Left renal cortex interstitium (tissue), 4 donors: ENCODE results near the gene EEIG1. TPM values are rescaled to one million over a fixed set of nuclear protein-coding genes. Genes with fewer than 3 reads are reported as not detected.
A peak's percentile ranks its signal among the peaks of the same experiment; 100 is the strongest.
"Not testable (repeated sequence)": the region's sequence is repeated elsewhere in the genome, so short reads cannot be mapped to it uniquely, and the experiment has no call there.

Experiments used
- DNase-seq, 4 donors: peaks; one replicate each; pipeline ENCODE4 v3.0.0-alpha.2; 2013; ENCODE audit warnings: low read depth in 4 of 4, low spot score in 2 of 4, missing footprints in 1 of 4
- polyA plus RNA-seq, 4 donors: library from polyadenylated mRNA; unstranded; fragments of 120-200 nt; gene quantifications; one replicate each; pipeline ENCODE4 v1.2.1, GENCODE V29; 2013; ENCODE audit not compliant: insufficient read length in 4 of 4

Gene EEIG1
- polyA plus RNA-seq = 10 to 100 TPM; 34.0 to 46.4 (median 38.3) TPM

- DNase-seq = peak; percentile 82 to 94 (median 88)
Measured at GRCh38 chr9:127980706-127981558, at the start of gene EEIG1. Gene EEIG1 (minus strand): TSS chr9:127980989. CDS start chr9:127980137, 852 bp downstream.

DNA sequence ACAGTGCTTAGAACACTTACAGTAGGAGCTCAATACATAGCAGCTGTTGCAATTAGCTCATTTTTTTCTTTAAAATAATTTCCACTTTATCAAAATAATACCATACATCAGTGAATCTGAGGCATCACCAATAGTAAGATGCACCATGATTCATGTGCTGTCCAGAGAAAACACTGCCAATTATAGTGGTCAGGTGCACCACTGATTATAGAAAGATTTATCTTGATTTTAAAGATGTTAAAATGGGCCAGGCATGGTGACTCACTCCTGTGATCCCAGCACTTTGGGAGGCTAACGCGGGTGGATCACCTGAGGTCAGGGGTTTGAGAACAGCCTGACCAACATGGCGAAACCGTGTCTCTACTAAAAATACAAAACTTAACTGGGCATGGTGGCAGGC, 46.9 kb upstream of the EEIG1 start:
- no peak for DNase-seq

DNA sequence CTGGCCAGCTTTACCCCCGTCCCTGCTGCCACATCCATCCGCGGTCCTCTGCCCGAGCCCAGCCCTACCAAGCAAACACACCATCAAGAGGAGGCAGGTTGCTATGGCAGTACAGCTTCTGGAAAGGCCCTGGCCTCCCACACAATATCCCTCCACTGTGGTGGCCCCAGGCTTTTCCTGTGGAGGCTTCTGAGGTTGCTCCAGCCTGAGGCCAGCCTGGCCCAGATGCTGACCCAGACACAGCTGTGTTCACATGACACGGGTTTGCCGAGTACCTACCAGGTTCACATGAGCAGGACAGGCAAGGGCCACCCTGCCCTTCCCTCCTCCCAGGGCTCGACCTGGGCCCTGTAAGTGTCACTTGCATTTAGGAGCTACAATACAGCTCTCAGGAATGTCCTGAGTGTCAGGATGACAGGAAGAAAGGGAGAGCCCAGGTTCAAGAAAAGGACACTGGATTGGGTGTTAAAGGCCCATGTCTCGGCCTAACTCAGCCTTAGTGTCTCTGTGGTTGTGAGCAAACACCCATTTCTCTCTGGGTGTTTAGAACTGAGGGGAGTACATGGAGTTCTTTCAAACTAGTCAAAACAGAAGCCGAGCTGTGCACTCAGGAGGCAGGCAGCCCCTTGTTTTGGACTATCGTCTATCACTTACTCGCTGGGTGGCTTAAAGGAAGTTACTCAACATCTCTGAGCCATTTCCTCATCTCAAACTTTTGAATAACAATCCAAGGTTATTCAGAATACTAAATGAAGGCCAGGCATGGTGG, 46.2 kb upstream of the EEIG1 start:
- no peak for DNase-seq

- DNase-seq = no peak
Measured at GRCh38 chr9:128026255-128026772, 45.5 kb upstream of the EEIG1 start.

DNA sequence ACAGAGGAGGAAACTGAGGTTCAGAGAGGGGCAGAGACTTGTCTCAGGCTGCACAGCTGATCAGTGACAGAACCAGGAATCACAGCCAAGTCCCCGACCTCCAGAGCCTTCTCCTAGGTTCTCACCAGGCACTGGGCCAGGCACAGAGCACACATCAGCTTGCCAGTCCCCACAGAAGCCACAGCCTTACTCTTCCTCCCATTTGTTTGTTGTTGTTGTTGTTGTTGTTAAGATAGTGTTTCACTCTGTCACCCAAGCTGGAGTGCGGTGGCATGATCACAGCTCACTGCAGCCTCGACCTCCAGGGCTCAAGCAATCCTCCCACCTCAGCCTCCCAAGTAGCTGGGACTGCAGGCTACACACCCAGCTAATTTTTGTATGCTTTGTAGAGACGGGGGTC, 44.9 kb upstream of the EEIG1 start:
- DNase-seq = no peak

DNA sequence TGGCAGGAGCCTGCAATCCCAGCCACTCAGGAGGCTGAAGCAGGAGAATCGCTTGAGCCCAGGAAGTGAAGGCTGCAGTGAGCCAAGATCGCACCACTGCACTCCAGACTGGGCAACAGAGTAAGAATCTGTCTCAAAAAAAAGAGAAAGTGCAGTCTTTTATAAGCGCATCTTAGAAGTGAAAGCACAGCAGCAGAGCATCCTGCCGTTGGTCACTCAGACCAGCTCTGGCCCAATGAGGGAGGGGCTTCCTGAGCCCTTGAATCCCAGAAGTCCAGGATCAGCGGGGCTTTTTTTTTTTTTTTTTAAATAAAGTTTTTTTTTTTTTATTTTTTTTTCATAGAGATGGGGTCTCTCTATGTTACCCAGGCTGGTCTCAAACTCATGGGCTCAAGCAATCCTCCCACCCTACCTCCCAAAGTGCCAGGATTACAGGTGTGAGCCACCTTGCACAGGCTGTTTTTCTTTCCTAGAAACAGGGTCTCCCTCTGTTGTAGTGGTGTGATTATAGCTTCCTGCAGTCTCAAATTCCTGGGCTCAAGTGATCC, 44.0 kb upstream of the EEIG1 start:
- no peak for DNase-seq

- not testable (repeated sequence) for DNase-seq
Measured at GRCh38 chr9:128023671-128024070, 42.9 kb upstream of the EEIG1 start.

GRCh38 chr9:128022886-128023285, 42.1 kb upstream of the EEIG1 start:
- DNase-seq = no peak

DNA sequence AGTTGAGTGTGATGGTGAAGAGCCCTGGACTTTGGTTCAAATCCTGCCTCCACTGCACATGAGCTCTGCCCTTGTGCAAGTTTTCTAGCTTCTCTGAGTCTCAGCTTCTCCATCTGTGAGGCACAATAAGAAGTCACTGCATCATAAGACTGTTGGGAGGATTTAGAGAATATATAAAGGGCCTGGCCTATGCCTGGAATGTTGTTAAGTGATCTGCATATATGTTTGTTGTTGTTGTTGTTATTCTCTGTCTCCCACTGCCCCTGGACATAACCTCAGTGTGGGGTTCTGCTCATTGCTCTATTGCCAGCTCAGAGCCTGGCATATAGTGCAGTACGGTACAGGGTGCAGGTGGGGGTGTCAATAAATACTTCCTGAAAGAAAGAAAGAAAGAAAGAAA, 40.3 kb upstream of the EEIG1 start:
- DNase-seq = no peak

- DNase-seq = no peak
Measured at GRCh38 chr9:128020692-128021091, 39.9 kb upstream of the EEIG1 start.

DNA sequence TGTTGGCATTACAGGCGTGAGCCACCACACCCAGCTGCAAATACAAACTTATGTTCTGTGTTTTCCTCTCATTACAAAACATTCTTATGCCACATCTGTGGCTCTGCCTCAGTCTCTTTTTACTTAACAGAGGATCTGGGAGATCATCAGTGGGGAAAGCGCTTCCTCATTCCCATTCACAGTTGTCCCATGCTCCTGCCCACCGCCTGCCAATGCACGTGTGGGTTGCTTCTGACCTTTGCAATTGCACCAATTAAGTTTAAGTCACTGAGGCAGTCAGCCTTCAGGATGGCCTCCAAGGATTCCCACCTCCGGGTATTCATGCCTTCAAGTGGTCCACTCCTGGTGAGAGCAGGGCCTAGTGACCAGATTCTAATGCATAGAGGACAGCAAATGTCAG, 34.9 kb upstream of the EEIG1 start:
- no peak for DNase-seq

- DNase-seq = no peak
Measured at GRCh38 chr9:128011071-128011817, 30.5 kb upstream of the EEIG1 start.

GRCh38 chr9:128009639-128010038, 28.9 kb upstream of the EEIG1 start:
- DNase-seq = no peak

DNA sequence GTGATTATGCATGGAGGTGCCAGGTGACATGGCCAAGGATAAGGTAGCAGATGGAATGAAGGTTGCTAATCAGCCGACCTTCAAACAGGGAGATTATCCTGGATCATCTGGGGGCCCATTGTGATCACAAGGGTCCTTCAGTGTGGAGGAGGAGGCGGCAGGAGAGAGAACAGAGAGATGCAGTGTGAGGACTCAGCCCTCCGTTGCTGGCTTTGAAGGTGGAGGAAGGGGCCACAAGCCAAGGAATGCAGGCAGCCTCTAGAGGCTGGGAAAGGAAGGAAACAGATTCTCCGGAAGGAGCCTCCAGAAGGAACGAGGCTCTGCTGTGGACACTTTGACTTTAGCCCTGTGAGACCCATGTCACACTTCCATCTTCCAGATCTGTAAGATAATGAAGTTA, 27.4 kb upstream of the EEIG1 start:
- DNase-seq = no peak

DNA sequence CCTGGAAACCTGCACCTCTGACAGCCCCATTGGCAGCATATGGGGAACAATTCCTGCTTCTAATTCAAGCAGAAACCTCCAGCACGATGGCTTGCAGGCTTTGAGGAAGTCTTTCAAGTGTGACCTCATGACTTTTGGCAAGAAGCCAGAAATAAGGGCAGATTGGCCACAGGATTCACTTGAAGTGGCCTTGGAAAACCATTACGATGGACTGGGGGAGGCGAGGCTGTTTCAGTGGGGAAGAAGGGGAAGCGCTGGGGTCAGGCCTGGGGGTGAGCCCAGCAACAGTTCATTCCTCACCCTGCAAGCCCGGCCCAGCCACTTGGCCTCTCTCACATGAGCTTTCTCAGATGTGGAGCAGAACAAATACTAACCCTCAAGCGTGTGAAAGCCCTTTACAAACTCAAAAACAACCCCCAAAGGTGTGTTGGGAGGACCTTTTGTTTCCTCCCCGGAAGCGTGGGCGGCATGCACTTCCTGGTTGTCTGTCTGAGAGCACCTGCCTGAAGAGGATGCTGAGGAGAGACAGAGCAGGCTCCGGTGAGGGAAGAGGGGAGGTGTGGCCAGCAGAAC, 26.9 kb upstream of the EEIG1 start:
- peak; percentile 72 to 85 (median 76) for DNase-seq

DNA sequence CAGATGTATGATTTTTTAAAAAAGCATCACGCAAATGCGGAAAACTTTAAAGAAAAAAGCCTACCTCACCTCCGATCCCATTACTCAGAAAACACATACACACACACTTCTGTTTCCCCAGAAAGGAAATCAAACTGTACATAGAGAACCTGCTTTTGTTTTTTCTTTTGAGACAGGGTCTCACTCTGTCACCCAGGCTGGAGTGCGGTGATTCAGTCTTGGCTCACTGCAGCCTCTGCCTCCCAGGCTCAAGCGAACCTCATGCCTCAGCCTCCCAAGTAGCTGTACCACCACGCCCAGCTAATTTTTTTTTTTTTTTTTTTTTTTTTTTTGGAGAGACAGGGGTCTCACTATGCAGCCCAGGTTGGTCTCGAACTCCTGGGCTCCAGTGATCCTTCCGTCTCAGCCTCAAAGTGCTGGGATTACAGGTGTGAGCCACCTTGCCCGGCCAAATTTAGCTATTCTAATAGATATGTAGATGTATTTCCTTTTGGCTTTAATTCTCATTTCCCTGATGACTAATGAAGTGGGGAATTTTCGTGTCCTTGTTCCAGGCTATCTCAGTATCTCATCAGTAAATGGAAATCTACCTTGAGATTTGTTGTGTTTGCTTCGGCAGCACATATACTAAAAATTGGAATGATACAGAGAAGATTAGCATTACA, 25.7 kb upstream of the EEIG1 start:
- no peak for DNase-seq

- peak in 3 of 4 donors; percentile 9 to 41 (median 39) for DNase-seq
Measured at GRCh38 chr9:128005923-128006322, 25.1 kb upstream of the EEIG1 start.

DNA sequence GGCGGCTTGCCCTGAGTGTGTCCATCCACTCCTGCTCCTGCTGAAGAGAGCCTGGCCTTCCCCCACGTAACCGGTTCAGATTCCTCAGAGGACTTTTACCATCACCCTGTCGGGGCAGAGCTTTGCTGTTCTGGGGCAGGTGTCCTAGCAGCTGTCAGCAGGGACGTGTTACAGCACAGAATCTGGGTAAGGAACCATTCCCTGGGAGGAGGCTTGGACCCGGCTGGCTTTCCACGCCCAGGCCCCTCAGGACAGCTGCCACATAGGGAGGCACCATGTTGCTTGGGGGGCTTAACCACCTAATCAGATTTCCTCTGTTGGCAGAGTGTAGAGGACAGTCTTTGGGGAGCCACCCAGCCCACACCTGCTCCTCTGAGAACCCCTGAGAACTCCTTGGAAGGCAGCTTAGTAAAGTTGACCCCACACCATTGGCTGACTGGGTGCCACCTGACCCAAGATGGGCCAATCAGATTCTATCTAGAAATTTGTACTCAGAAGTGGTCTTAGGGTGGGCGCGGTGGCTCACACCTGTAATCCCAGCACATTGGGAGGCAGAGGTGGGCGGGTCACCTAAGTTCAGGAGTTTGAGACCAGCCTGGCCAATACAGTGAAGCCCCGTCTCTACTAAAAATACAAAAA, 23.3 kb upstream of the EEIG1 start:
- no peak for DNase-seq

DNA sequence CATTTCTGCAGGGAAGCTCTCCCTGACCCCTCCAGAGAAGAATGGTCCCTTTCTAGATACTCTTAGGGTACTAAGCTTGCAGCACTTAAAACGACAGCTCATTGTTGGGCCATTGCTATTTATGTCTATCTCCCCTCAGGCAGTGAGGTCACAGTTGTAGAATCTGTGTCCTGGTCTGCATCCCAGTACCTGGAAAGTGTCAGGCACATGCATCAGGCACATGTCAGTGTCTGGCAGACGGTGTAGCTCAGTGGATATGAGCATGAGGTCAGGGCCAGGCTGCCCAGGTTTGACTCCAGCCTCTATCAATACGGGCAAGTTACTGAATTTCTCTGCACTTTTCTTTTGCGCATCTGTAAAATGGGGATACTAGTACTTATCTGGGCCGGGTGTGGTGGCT, 22.2 kb upstream of the EEIG1 start:
- DNase-seq = no peak
